Measurements from ENCODE around the gene ST8SIA1. TPM values are rescaled to one million over a fixed set of nuclear protein-coding genes. Genes with fewer than 3 reads are reported as not detected.

ST8SIA1 gene
- total RNA-seq, 1 donor from 2014 or later, result 1.2 TPM

- H3K4me1 Mint-ChIP-seq (ENCODE audit: low read depth), result peaks cover under 1% of the 10 kb centered on the region
- H3K27ac Mint-ChIP-seq (ENCODE audit: unreplicated experiment), result no peak overlapping the region
- no peaks in the 10 kb centered on the region for H3K27me3 Mint-ChIP-seq (ENCODE audit: low read depth)
- no peak overlapping the region for H3K4me3 Mint-ChIP-seq (ENCODE audit: unreplicated experiment)
- no peaks in the 10 kb centered on the region for H3K36me3 Mint-ChIP-seq (ENCODE audit: low read depth)
- TF ChIP-seq, protein P1, sequence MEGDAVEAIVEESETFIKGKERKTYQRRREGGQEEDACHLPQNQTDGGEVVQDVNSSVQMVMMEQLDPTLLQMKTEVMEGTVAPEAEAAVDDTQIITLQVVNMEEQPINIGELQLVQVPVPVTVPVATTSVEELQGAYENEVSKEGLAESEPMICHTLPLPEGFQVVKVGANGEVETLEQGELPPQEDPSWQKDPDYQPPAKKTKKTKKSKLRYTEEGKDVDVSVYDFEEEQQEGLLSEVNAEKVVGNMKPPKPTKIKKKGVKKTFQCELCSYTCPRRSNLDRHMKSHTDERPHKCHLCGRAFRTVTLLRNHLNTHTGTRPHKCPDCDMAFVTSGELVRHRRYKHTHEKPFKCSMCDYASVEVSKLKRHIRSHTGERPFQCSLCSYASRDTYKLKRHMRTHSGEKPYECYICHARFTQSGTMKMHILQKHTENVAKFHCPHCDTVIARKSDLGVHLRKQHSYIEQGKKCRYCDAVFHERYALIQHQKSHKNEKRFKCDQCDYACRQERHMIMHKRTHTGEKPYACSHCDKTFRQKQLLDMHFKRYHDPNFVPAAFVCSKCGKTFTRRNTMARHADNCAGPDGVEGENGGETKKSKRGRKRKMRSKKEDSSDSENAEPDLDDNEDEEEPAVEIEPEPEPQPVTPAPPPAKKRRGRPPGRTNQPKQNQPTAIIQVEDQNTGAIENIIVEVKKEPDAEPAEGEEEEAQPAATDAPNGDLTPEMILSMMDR (IDR thresholded peaks at IDR 0.05), result no peak
- DNase-seq (ENCODE audit: low spot score), result no peak
- H3K9me3 Mint-ChIP-seq (ENCODE audit: low read depth), result no peaks in the 10 kb centered on the region
Measured at GRCh38 chr12:22257100-22257499, 77.4 kb downstream of the ST8SIA1 start.

DNA sequence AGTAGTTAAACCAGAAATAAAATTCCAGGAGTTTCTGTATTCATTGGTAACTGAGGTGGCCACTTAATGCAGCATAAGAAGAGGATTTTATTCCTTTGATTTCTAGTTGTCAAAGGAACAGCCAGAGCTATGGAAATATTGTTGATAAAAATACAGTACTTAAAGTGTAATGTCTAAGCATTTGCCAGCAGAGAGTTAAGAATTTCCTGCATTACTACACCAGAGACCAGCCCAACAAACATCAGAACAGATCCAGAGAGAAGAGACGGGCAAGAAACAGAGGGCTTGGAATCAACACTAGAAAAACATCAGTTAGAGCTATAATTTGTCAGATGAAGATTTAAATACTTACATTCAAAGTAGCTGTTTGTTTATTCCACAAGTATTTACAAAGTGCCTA, 77.9 kb downstream of the ST8SIA1 start:
- TF ChIP-seq, protein P1 (IDR thresholded peaks at IDR 0.05), result no peak
- H3K4me1 Mint-ChIP-seq (ENCODE audit: low read depth), result no peaks in the 10 kb centered on the region
- H3K36me3 Mint-ChIP-seq (ENCODE audit: low read depth), result no peaks in the 10 kb centered on the region

GRCh38 chr12:22256041-22256441, 78.5 kb downstream of the ST8SIA1 start:
- H3K27me3 Mint-ChIP-seq (ENCODE audit: low read depth), result peaks cover under 1% of the 10 kb centered on the region
- no peak for DNase-seq (ENCODE audit: low spot score)
- no peaks in the 10 kb centered on the region for H3K4me1 Mint-ChIP-seq (ENCODE audit: low read depth)
- TF ChIP-seq, protein P1 (IDR thresholded peaks at IDR 0.05), result no peak
- no peak overlapping the region for H3K4me3 Mint-ChIP-seq (ENCODE audit: unreplicated experiment)
- H3K36me3 Mint-ChIP-seq (ENCODE audit: low read depth), result no peaks in the 10 kb centered on the region
- no peaks in the 10 kb centered on the region for H3K9me3 Mint-ChIP-seq (ENCODE audit: low read depth)
- peak overlapping the region; percentile 19 for H3K27ac Mint-ChIP-seq (ENCODE audit: unreplicated experiment)

More for the DNA sequence above, 77.9 kb downstream of the ST8SIA1 start:
- Mint-ChIP-seq H3K27ac (ENCODE audit: unreplicated experiment) (peak overlapping the region; percentile 49), H3K4me3 (ENCODE audit: unreplicated experiment) (no peak overlapping the region), H3K27me3 (ENCODE audit: low read depth) (no peaks in the 10 kb centered on the region), H3K9me3 (ENCODE audit: low read depth) (no peaks in the 10 kb centered on the region)
- no peak for DNase-seq (ENCODE audit: low spot score)

DNA sequence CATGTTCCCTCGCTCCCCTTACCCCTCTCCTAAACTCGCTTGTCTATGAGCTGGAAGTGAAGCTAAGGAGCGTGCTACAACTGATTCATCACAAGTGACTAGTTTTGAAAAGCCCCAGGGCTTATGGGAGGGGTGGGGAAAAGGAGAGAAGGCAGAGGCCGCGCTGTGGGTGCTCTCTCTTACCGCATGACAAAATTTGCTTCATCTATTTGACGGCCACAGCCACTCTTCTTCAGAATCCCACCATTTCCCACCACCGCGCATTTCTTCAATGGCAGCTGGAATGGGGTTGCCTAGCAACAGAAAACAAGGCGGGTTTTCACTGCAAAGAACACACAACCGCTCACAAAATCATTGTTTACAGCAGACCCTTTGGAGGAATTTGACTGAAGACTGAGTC, 79.4 kb downstream of the ST8SIA1 start:
- TF ChIP-seq, protein P1 (IDR thresholded peaks at IDR 0.05), result no peak
- Mint-ChIP-seq H3K36me3 (ENCODE audit: low read depth) (no peaks in the 10 kb centered on the region), H3K4me3 (ENCODE audit: unreplicated experiment) (no peak overlapping the region), H3K4me1 (ENCODE audit: low read depth) (no peaks in the 10 kb centered on the region), H3K9me3 (ENCODE audit: low read depth) (no peaks in the 10 kb centered on the region), H3K27me3 (ENCODE audit: low read depth) (peaks cover 3% of the 10 kb centered on the region), H3K27ac (ENCODE audit: unreplicated experiment) (no peak overlapping the region)
- DNase-seq (ENCODE audit: low spot score), result no peak

DNA sequence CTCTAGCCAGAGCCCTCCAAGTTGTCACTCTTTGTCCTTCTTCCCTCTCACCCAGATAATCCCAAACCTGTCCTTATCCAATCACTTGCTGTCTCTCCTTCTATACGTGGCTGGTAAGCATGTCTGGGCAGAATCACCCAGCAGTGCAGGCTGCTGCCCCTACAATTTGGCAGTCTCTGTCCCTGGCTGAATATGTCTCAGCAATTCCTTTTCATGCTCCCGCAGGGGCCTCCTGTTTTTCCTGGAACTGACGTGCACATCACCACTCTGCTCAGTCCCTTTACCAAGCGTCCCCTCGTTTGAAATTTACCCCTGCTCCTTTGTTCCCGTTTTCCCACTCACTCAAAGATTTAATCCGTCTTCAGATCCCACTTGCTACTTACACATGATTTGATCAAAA, 80.0 kb downstream of the ST8SIA1 start:
- DNase-seq (ENCODE audit: low spot score), result no peak
- TF ChIP-seq, protein P1 (IDR thresholded peaks at IDR 0.05), result no peak
- H3K9me3 Mint-ChIP-seq (ENCODE audit: low read depth), result no peaks in the 10 kb centered on the region
- no peaks in the 10 kb centered on the region for H3K4me1 Mint-ChIP-seq (ENCODE audit: low read depth)
- no peak overlapping the region for H3K27ac Mint-ChIP-seq (ENCODE audit: unreplicated experiment)
- no peak overlapping the region for H3K4me3 Mint-ChIP-seq (ENCODE audit: unreplicated experiment)
- H3K27me3 Mint-ChIP-seq (ENCODE audit: low read depth), result peaks cover 3% of the 10 kb centered on the region
- no peaks in the 10 kb centered on the region for H3K36me3 Mint-ChIP-seq (ENCODE audit: low read depth)

Data from chondrocyte (in vitro differentiated cells).